Effector memory CD8-positive, alpha-beta T cell (primary cell): ENCODE measurements around the gene DYNC2H1.

ENCODE experiments used
- ATAC-seq: fragments of 150-1000 bp; cut with Tn5 transposase; replicated peaks from 2 replicates; pipeline ENCODE4 v1.10.0; 2021; ENCODE audit warnings: mild to moderate bottlenecking, moderate library complexity
- DNase-seq, 3 experiments: peaks; one replicate each; pipeline ENCODE4 v3.0.0; 2021
- H3K27ac Mint-ChIP-seq, 2 donors: one replicate each; pipeline ENCODE4 v1.8.0; 2022; ENCODE audit warnings: mild to moderate bottlenecking in 2 of 2, mixed read lengths in 2 of 2, moderate library complexity in 2 of 2
- H3K27me3 Mint-ChIP-seq, 2 donors: one replicate each; pipeline ENCODE4 v1.8.0; 2022; ENCODE audit warnings: mixed read lengths in 2 of 2
- H3K36me3 Mint-ChIP-seq: one replicate; pipeline ENCODE4 v1.8.0; 2022; ENCODE audit warnings: mild to moderate bottlenecking, moderate library complexity, mixed read lengths; ENCODE audit not compliant: insufficient read depth
- H3K4me1 Mint-ChIP-seq, 2 donors: one replicate each; pipeline ENCODE4 v1.8.0; 2022; ENCODE audit warnings: low read depth in 2 of 2, mixed read lengths in 2 of 2
- H3K4me3 Mint-ChIP-seq, 2 donors: one replicate each; pipeline ENCODE4 v1.8.0; 2022; ENCODE audit warnings: mild to moderate bottlenecking in 2 of 2, mixed read lengths in 2 of 2, moderate library complexity in 2 of 2
- H3K9me3 Mint-ChIP-seq, 2 donors: one replicate each; pipeline ENCODE4 v1.8.0; 2022; ENCODE audit warnings: mixed read lengths in 2 of 2

The DYNC2H1 gene

GRCh38 chr11:103175461-103176129, 66.4 kb downstream of the DYNC2H1 start:
- H3K27me3 Mint-ChIP-seq, result no peaks in the 10 kb centered on the region
- no peak overlapping the region for H3K4me3 Mint-ChIP-seq
- no peaks in the 10 kb centered on the region for H3K36me3 Mint-ChIP-seq
- H3K27ac Mint-ChIP-seq, result no peak overlapping the region
- H3K4me1 Mint-ChIP-seq, result no peaks in the 10 kb centered on the region
- DNase-seq (no peak), ATAC-seq (no peak)
- H3K9me3 Mint-ChIP-seq, result no peaks in the 10 kb centered on the region

GRCh38 chr11:103183981-103184611, 74.9 kb downstream of the DYNC2H1 start:
- peaks cover 6 to 13% of the 10 kb centered on the region in 2 donors for H3K4me1 Mint-ChIP-seq
- peak overlapping the region in 1 of 2 donors; percentile 37 for H3K4me3 Mint-ChIP-seq
- H3K36me3 Mint-ChIP-seq, result no peaks in the 10 kb centered on the region
- H3K27me3 Mint-ChIP-seq, result no peaks in the 10 kb centered on the region
- DNase-seq (no peak), ATAC-seq (peak; percentile 50)
- peak overlapping the region; percentile 10 to 21 for H3K27ac Mint-ChIP-seq
- no peaks in the 10 kb centered on the region for H3K9me3 Mint-ChIP-seq

GRCh38 chr11:103202048-103202651, 92.9 kb downstream of the DYNC2H1 start:
- H3K4me3 Mint-ChIP-seq, result no peak overlapping the region
- no peaks in the 10 kb centered on the region for H3K4me1 Mint-ChIP-seq
- DNase-seq (no peak), ATAC-seq (no peak)
- H3K9me3 Mint-ChIP-seq, result no peaks in the 10 kb centered on the region
- no peaks in the 10 kb centered on the region for H3K27me3 Mint-ChIP-seq
- H3K27ac Mint-ChIP-seq, result no peak overlapping the region
- peaks cover 3% of the 10 kb centered on the region for H3K36me3 Mint-ChIP-seq

- no peaks in the 10 kb centered on the region for H3K36me3 Mint-ChIP-seq
- no peak for ATAC-seq
- no peaks in the 10 kb centered on the region for H3K27me3 Mint-ChIP-seq
- H3K9me3 Mint-ChIP-seq, result no peaks in the 10 kb centered on the region
- H3K27ac Mint-ChIP-seq, result no peak overlapping the region
- no peak overlapping the region for H3K4me3 Mint-ChIP-seq
- no peaks in the 10 kb centered on the region for H3K4me1 Mint-ChIP-seq
- no peak for DNase-seq
Observed at GRCh38 chr11:103210543-103210942, 101.3 kb downstream of the DYNC2H1 start.

GRCh38 chr11:103215812-103216211, 106.6 kb downstream of the DYNC2H1 start:
- H3K36me3 Mint-ChIP-seq, result no peaks in the 10 kb centered on the region
- no peak overlapping the region for H3K4me3 Mint-ChIP-seq
- DNase-seq (no peak), ATAC-seq (no peak)
- H3K4me1 Mint-ChIP-seq, result no peaks in the 10 kb centered on the region
- no peaks in the 10 kb centered on the region for H3K27me3 Mint-ChIP-seq
- no peak overlapping the region for H3K27ac Mint-ChIP-seq
- no peaks in the 10 kb centered on the region for H3K9me3 Mint-ChIP-seq

GRCh38 chr11:103220133-103220532, 110.9 kb downstream of the DYNC2H1 start:
- Mint-ChIP-seq H3K4me3 (no peak overlapping the region), H3K36me3 (no peaks in the 10 kb centered on the region), H3K27me3 (no peaks in the 10 kb centered on the region), H3K27ac (no peak overlapping the region), H3K4me1 (no peaks in the 10 kb centered on the region), H3K9me3 (no peaks in the 10 kb centered on the region)
- no peak for DNase-seq
- no peak for ATAC-seq

- H3K36me3 Mint-ChIP-seq, result no peaks in the 10 kb centered on the region
- H3K9me3 Mint-ChIP-seq, result no peaks in the 10 kb centered on the region
- H3K4me1 Mint-ChIP-seq, result no peaks in the 10 kb centered on the region
- H3K27me3 Mint-ChIP-seq, result no peaks in the 10 kb centered on the region
- no peak overlapping the region for H3K4me3 Mint-ChIP-seq
- no peak for ATAC-seq
- no peak overlapping the region for H3K27ac Mint-ChIP-seq
- no peak for DNase-seq
Observed at GRCh38 chr11:103222806-103223205, 113.6 kb downstream of the DYNC2H1 start.

GRCh38 chr11:103228807-103229206, 119.6 kb downstream of the DYNC2H1 start:
- ATAC-seq, result no peak
- DNase-seq, result no peak
- Mint-ChIP-seq H3K27ac (no peak overlapping the region), H3K4me1 (peaks cover 0 to 2% of the 10 kb centered on the region in 2 donors), H3K4me3 (no peak overlapping the region), H3K36me3 (peaks cover 4% of the 10 kb centered on the region), H3K9me3 (no peaks in the 10 kb centered on the region), H3K27me3 (no peaks in the 10 kb centered on the region)

GRCh38 chr11:103234974-103235373, 125.7 kb downstream of the DYNC2H1 start:
- Mint-ChIP-seq H3K36me3 (peaks cover 4% of the 10 kb centered on the region), H3K9me3 (no peaks in the 10 kb centered on the region), H3K27ac (no peak overlapping the region), H3K27me3 (no peaks in the 10 kb centered on the region), H3K4me3 (no peak overlapping the region), H3K4me1 (no peaks in the 10 kb centered on the region)
- DNase-seq (no peak), ATAC-seq (no peak)

- no peaks in the 10 kb centered on the region for H3K27me3 Mint-ChIP-seq
- H3K4me3 Mint-ChIP-seq, result no peak overlapping the region
- no peaks in the 10 kb centered on the region for H3K9me3 Mint-ChIP-seq
- ATAC-seq (no peak), DNase-seq (no peak)
- no peak overlapping the region for H3K27ac Mint-ChIP-seq
- H3K4me1 Mint-ChIP-seq, result no peaks in the 10 kb centered on the region
- H3K36me3 Mint-ChIP-seq, result no peaks in the 10 kb centered on the region
Observed at GRCh38 chr11:103241574-103241973, 132.3 kb downstream of the DYNC2H1 start.

GRCh38 chr11:103254123-103254522, 144.9 kb downstream of the DYNC2H1 start:
- Mint-ChIP-seq H3K9me3 (no peaks in the 10 kb centered on the region), H3K27me3 (no peaks in the 10 kb centered on the region), H3K36me3 (no peaks in the 10 kb centered on the region), H3K4me1 (no peaks in the 10 kb centered on the region), H3K27ac (no peak overlapping the region), H3K4me3 (no peak overlapping the region)
- no peak for ATAC-seq
- no peak for DNase-seq

- DNase-seq (no peak), ATAC-seq (no peak)
- no peaks in the 10 kb centered on the region for H3K27me3 Mint-ChIP-seq
- H3K36me3 Mint-ChIP-seq, result no peaks in the 10 kb centered on the region
- H3K4me1 Mint-ChIP-seq, result no peaks in the 10 kb centered on the region
- no peak overlapping the region for H3K27ac Mint-ChIP-seq
- H3K9me3 Mint-ChIP-seq, result no peaks in the 10 kb centered on the region
- H3K4me3 Mint-ChIP-seq, result no peak overlapping the region
Observed at GRCh38 chr11:103257360-103257759, 148.1 kb downstream of the DYNC2H1 start.

GRCh38 chr11:103266167-103266831, 157.1 kb downstream of the DYNC2H1 start:
- no peaks in the 10 kb centered on the region for H3K27me3 Mint-ChIP-seq
- H3K27ac Mint-ChIP-seq, result no peak overlapping the region
- no peak overlapping the region for H3K4me3 Mint-ChIP-seq
- DNase-seq (no peak), ATAC-seq (no peak)
- no peaks in the 10 kb centered on the region for H3K9me3 Mint-ChIP-seq
- H3K4me1 Mint-ChIP-seq, result no peaks in the 10 kb centered on the region
- H3K36me3 Mint-ChIP-seq, result no peaks in the 10 kb centered on the region

- no peaks in the 10 kb centered on the region for H3K36me3 Mint-ChIP-seq
- H3K4me3 Mint-ChIP-seq, result no peak overlapping the region
- H3K4me1 Mint-ChIP-seq, result no peaks in the 10 kb centered on the region
- H3K27ac Mint-ChIP-seq, result peak overlapping the region in 1 of 2 donors; percentile 15
- no peaks in the 10 kb centered on the region for H3K27me3 Mint-ChIP-seq
- H3K9me3 Mint-ChIP-seq, result no peaks in the 10 kb centered on the region
- no peak for DNase-seq
- no peak for ATAC-seq
Observed at GRCh38 chr11:103272876-103273275, 163.7 kb downstream of the DYNC2H1 start.
